ENCODE measurements around the gene MAMSTR.
"Not testable (repeated sequence)": the region's sequence is repeated elsewhere in the genome, so short reads cannot be mapped to it uniquely, and the experiment has no call there.

The MAMSTR gene

GRCh38 chr19:48687776-48688175 is 31.7 kb downstream of the MAMSTR start:
- no peak for DNase-seq (ENCODE audit: low read depth)

DNA sequence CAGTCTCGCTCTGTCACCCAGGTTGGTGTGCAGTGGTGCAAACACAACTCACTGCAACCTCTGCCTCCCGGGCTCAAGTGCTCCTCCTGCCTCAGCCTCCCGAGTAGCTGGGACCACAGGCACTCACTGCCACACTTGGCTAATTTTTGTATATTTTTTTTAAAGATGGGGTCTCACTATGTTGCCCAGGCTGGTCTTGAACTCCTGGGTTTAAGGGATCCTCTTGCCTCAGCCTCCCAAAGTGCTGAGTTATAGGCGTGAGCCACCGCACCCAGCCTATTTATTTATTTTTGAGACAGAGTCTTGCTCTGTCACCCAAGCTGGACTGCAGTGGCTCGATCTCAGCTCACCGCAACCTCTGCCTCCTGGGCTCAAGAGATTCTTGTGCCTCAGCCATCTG is 32.9 kb downstream of the MAMSTR start:
- not testable (repeated sequence) for DNase-seq (ENCODE audit: low read depth)

- DNase-seq (ENCODE audit: low read depth), result no peak
Observed at GRCh38 chr19:48686088-48686487, 33.4 kb downstream of the MAMSTR start.

DNA sequence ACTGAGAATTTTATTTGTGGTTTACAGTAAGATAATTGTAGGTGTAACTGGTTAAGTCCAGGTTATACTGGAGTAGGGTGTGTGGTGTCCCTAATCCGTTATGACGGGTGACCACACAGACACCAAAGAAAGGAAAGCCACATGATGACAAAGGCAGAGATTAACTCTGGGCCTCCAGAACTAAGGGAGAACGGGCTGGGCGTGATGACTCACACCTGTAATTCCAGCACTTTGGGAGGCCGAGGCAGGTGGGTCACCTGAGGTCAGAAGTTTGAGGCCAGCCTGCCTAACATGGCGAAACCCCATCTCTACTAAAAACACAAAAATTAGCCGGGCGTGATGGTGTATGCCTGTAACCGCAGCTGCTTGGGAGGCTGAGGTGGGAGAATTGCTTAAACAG is 33.9 kb downstream of the MAMSTR start:
- DNase-seq (ENCODE audit: low read depth), result no peak

- no peak for DNase-seq (ENCODE audit: low read depth)
Observed at GRCh38 chr19:48683349-48683748, 36.2 kb downstream of the MAMSTR start.

DNA sequence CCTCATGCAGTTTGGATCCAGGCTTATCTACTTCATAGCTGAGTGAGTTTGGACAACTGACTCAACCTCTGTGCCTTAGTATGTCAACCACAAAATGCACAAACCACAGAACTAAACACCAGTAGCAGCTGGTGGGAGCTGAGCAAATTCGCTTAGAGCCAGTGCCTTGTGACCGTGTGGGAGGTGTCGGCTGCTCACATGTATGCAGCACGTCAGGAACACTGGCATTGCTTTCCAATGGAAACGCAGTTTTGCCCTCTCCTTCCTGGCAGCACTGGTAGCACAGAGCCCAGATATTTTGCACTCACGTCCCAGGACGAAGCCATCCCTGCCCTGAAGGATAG is 38.4 kb downstream of the MAMSTR start:
- no peak for DNase-seq (ENCODE audit: low read depth)

DNA sequence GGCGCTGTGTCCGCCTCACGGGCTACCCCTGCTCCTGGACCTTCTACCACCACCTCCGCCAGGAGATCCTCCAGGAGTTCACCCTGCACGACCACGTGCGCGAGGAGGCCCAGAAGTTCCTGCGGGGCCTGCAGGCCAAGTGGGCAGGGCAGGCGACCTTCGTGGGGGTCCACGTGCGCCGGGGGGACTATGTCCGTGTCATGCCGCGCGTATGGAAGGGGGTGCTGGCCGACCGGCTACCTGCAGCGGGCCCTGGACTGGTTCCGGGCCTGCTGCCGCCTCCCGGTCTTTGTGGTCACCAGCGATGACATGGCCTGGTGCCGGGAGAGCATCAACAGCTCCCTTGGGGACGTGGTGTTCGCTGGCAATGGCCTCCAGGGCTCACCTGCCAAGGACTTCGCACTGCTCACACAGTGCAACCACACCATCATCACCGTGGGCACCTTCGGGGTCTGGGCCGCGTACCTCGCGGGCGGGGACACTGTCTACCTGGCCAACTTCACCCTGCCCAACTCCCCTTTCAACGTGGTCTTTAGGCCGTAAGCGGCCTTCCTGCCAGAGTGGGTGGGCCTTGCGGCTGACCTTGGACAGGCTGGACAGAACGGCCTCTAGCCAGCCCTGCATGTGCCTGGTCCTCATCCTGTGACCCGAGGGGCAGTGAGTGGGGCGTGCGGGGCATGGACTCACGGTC is 38.9 kb downstream of the MAMSTR start:
- DNase-seq (ENCODE audit: low read depth), result no peak

DNA sequence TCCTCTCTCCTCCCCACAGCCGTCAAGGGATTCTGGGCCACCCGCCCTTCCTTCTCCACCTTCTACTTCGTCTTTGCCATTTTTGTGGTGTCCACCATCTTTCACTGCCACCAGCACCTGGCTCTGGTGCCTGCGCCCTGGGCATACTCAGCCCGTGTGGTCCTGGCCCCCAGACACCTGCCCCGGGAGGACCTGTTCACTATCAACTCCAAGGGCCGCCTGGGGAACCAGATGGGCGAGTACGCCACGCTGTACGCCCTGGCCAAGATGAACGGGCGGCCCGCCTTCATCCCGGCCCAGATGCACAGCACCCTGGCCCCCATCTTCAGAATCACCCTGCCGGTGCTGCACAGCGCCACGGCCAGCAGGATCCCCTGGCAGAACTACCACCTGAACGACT is 39.5 kb downstream of the MAMSTR start:
- not testable (repeated sequence) for DNase-seq (ENCODE audit: low read depth)

- DNase-seq (ENCODE audit: low read depth), result no peak
Observed at GRCh38 chr19:48678201-48678600, 41.3 kb downstream of the MAMSTR start.

DNA sequence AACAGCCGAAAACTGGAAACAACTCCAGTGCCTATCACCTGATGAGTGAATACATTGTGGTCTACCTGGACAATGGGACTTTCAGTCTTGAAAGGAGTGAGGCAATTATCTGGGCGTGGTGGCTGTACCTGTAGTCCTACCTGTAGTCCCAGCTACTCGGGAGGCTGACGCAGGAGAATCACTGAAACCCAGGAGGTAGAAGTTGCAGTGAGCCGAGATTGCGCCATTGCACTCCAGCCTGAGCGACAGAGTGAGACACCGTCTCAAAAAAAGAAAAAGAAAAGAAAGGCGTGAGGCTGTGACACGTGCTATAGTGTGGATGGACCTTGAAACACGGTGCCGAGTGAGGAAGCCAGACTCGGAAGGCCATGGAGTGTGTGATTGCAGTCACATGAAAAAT is 42.6 kb downstream of the MAMSTR start:
- no peak for DNase-seq (ENCODE audit: low read depth)

GRCh38 chr19:48676487-48676886 is 43.0 kb downstream of the MAMSTR start:
- DNase-seq (ENCODE audit: low read depth), result no peak

GRCh38 chr19:48674921-48675824 is 44.4 kb downstream of the MAMSTR start:
- peak; percentile 49 for DNase-seq (ENCODE audit: low read depth)

GRCh38 chr19:48674216-48674809 is 45.2 kb downstream of the MAMSTR start:
- DNase-seq (ENCODE audit: low read depth), result no peak

GRCh38 chr19:48673436-48674100 is 46.0 kb downstream of the MAMSTR start:
- DNase-seq (ENCODE audit: low read depth), result no peak

- no peak for DNase-seq (ENCODE audit: low read depth)
Observed at GRCh38 chr19:48672994-48673393, 46.5 kb downstream of the MAMSTR start, which contains the start of gene NTN5. Gene NTN5, minus strand, starts transcription at chr19:48673017. Its CDS starts 2,031 bp downstream, at chr19:48670986.

GRCh38 chr19:48671446-48671995 is 48.0 kb downstream of the MAMSTR start:
- no peak for DNase-seq (ENCODE audit: low read depth)

DNA sequence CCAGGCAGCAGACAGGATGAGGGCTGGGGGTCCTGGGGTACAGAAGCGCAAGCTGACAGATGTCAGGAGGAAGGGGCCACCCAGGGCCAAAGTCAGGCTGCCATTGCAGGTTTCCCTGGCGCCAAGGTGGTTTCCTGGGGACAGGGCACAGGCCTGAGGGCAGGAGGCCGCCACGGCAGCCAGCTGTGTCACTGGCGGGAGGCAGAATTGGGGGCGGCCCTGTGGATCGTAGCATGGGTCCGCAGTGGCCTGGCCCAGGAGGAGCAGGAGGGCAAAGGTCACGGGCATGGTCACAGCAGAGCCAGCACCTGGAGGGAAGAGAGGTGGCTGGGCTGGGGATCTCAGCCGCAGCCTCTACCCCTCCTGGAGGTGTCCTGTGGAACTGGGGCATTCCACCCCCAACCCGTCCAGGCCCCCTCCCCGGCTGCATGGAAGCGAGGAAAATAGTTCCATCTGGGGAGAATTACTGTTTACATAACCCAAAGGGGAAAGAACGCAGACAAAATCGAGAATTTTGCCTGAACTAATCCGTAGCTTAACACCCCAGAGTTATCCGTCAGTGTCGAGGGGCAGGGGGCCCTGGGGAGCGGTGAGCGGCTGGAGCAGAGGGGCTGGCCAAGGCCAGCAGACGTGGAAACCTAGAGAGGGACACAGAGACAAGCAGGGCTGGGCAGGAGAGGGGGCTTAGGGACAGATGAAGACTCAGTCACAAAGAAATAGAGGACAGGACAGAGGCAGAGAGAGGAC is 48.7 kb downstream of the MAMSTR start:
- no peak for DNase-seq (ENCODE audit: low read depth)

GRCh38 chr19:48669903-48670668 is 49.4 kb downstream of the MAMSTR start:
- DNase-seq (ENCODE audit: low read depth), result no peak

GRCh38 chr19:48668761-48669160 is 50.8 kb downstream of the MAMSTR start:
- DNase-seq (ENCODE audit: low read depth), result no peak

DNA sequence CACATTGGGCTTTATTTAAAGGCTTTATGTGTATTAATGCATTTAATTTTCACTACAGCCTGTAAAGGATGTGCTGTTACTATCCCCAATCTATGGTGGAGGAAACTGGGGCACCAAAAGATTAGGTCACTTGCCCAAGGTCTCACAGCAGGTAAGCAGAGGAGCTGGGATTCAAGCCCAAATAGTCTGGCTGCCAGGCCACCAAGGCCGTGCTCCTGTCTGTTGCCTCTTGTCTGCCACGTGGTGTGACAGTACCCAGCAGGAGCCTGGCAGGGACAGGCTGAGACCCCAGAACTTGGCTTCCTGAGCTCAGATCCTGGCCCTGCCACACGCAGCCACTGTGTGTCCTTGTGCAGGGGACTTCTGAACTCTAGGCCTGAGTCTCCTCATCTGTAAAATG is 51.2 kb downstream of the MAMSTR start:
- no peak for DNase-seq (ENCODE audit: low read depth)

DNA sequence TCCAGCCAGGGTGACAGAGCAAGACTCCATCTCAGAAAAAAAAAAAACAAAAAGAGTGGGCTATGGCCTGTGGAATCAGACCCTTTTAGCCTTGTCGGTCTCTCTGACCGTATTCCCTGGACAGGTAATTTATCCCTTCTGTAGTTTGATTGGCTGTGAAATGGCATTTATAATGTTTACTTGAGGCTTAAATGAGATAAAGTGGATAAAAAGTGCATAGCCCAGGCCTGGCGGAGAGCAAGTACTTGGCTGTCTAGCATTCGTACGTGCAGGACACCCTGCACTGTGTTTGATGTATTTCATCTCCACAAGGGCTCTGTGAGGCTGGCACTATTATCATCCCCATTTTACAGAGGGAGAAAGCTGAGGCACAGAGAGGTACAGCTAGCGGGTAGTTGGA is 53.7 kb downstream of the MAMSTR start:
- no peak for DNase-seq (ENCODE audit: low read depth)
